ENCODE results near the gene RAPGEF4.

The RAPGEF4 gene

GRCh38 chr2:172925600-172925999 lies 190.0 kb downstream of the RAPGEF4 start:
- DNase-seq (ENCODE audit: extremely low spot score): no peak
- POLR2A ChIA-PET: no interaction called here
- no peak for TF ChIP-seq CTCF (IDR thresholded peaks at IDR 0.05; ENCODE audit: control extremely low read depth, extremely low read depth, low read depth, missing control alignments)
- CTCF ChIA-PET: interaction anchor here (2.5 kb wide), 1 partner anchor 61 kb away, joined by 7 read pairs; no protein-coding TSS in a partner anchor

DNA sequence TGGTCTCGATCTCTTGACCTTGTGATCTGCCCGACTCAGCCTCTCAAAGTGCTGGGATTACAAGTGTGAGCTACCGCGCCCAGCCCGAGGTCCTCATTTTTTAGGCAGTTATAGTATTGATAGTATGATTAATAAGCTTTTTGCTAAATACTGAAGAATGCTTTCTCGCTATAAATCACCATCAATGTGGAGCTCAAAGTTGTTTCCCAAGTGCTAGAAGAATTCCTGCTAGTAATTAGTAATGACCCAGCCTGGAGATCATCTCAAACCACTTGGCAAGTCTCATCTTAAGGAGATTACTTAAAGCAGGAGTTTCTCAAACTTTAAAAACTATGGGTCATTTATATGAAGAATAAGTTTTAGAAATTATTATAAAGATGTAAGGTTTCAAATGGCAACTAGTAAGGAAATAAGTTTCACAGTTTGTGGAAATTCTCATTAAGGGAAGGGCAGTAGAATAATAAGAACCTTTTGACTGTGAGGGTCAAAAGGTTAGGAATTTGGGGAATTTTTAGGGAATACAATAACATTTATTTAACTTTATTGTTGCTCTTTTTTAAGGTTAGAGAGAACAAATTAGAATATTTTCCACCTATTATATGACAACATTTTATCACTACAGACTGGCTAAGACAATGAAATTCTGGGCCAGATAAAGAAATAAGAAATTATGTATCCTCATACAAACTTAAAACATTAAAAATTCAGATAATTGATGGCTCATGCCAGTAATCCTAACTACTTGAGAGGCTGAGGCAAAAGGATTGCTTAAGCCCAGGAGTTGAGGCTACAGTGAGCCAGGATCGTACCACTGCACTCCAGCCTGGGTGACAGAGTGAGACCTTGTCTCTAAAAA lies 191.4 kb downstream of the RAPGEF4 start:
- no peak for DNase-seq (ENCODE audit: extremely low spot score)
- ChIA-PET CTCF (interaction anchor here (2.5 to 6.6 kb wide), 2 partner anchors 62 to 121 kb away, joined by 7 to 69 read pairs; no protein-coding TSS in a partner anchor), POLR2A (no interaction called here)
- no peak for TF ChIP-seq CTCF (IDR thresholded peaks at IDR 0.05; ENCODE audit: control extremely low read depth, extremely low read depth, low read depth, missing control alignments)

DNA sequence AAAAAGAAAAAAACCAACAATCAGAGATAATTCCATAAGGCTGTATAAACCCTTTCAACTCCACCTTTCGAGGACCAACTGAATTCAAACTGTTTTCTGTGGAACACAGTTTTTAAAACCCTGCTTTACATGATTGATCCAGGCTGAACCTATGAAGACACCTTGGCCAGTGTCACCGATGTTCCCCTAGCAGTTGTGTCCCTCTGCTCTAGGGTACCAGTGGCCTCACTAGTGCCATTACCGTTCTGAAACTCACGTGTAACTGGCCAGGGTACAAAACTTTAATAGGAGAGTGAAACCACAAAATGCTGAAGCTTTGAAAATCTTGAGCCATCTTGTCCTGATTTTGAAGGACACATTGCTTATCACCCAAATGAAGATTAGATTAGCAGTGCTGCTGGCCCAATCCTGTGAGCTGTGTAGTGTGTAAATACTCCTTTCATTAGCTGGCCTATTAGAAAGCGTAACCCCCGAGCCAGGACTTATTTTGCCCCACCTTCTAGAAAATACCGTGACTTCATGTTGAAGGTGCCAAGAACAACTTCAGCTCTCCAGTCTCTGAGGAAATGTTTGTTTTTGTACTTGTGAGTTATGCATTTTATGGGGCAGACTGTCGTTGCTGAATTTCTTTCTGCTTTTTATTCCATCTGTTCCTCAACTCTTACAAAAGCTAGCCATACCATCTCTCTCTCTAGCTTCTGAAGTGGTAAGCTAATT lies 192.2 kb downstream of the RAPGEF4 start:
- no peak for DNase-seq (ENCODE audit: extremely low spot score)
- ChIA-PET POLR2A (no interaction called here), CTCF (interaction anchor here (1.0 to 6.6 kb wide), 3 partner anchors 36 to 122 kb away, joined by 3 to 69 read pairs (median 6); no protein-coding TSS in a partner anchor)
- no peak for TF ChIP-seq CTCF (IDR thresholded peaks at IDR 0.05; ENCODE audit: control extremely low read depth, extremely low read depth, low read depth, missing control alignments)

GRCh38 chr2:172928756-172929155 lies 193.1 kb downstream of the RAPGEF4 start:
- DNase-seq (ENCODE audit: extremely low spot score): no peak
- POLR2A ChIA-PET: no interaction called here
- no peak for TF ChIP-seq CTCF (IDR thresholded peaks at IDR 0.05; ENCODE audit: control extremely low read depth, extremely low read depth, low read depth, missing control alignments)
- CTCF ChIA-PET: interaction anchor here (1.1 to 6.6 kb wide), 2 partner anchors 69 to 123 kb away, joined by 6 to 69 read pairs; no protein-coding TSS in a partner anchor

DNA sequence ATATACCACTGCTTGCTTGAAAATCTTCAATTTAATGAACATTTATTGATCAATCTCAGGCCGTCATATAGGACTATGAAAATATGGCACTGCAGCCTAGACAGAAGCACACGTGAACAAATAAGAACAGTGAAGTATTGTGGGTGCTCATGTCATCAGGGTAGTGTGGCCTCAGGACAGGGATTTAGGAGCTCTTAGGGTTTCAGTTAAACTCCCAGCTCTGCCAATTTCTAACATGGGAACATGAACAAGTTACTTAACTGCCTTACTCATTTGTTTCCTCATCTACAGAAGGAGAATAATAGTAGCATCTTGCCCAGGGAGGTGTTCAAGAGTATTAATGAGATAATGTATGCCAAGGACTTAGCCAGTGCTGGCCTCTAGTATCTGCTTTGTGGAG lies 194.0 kb downstream of the RAPGEF4 start:
- DNase-seq (ENCODE audit: extremely low spot score): no peak
- ChIA-PET CTCF (interaction anchor here (1.0 to 6.6 kb wide), 6 partner anchors 7 to 124 kb away, joined by 3 to 71 read pairs (median 34); no protein-coding TSS in a partner anchor), POLR2A (no interaction called here)
- no peak for TF ChIP-seq CTCF (IDR thresholded peaks at IDR 0.05; ENCODE audit: control extremely low read depth, extremely low read depth, low read depth, missing control alignments)

DNA sequence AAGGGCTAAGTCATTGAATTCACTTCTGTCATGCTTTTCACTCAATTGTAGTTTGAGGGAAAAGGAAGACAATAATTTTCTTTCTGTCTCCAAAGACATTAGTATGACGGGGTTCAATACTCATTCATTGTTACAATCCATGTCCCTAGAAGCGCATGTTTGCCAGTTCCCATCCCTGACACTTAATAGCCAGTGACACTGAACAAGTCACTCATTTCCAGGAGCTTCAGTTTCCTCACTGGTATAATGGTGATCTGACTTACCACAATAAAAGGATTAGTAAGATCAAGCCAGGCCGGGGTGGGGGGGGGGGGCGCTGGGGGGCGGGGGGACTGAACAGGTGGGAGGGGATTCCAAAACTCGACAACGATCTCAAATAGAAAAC lies 195.2 kb downstream of the RAPGEF4 start:
- POLR2A ChIA-PET: no interaction called here

More for the DNA sequence above, 195.2 kb downstream of the RAPGEF4 start:
- CTCF ChIA-PET: interaction anchor here (1.1 to 6.6 kb wide), 19 partner anchors 9 to 556 kb away, joined by 3 to 71 read pairs (median 13); no protein-coding TSS in a partner anchor
- no peak for TF ChIP-seq CTCF (IDR thresholded peaks at IDR 0.05; ENCODE audit: control extremely low read depth, extremely low read depth, low read depth, missing control alignments)
- DNase-seq (ENCODE audit: extremely low spot score): no peak

Measured in GM10248 (cell line).